K562 (cell line): Measurements from ENCODE around the gene BCL11A. TPM values are rescaled to one million over a fixed set of nuclear protein-coding genes. Genes with fewer than 3 reads are reported as not detected.

Source experiments
- ASH1L ChIP-seq: fragments of 450-650 bp; IDR thresholded peaks from 2 replicates; pipeline ENCODE4 v1.6.1; 2018; ENCODE audit warnings: borderline replicate concordance, mild to moderate bottlenecking, low read depth; ENCODE audit not compliant: partially characterized antibody
- CAMTA2 ChIP-seq: fragments of 250-450 bp; sonication (Bioruptor Pico); conservative IDR thresholded peaks from 2 replicates; pipeline ENCODE4 v1.5.1; 2022
- CBX1 ChIP-seq: sonication (generic); IDR thresholded peaks from 2 replicates; pipeline ENCODE4 v1.6.1; 2016; ENCODE audit warnings: antibody characterized with exemption, low read depth, mild to moderate bottlenecking
- HINFP ChIP-seq: fragments of 450-650 bp; conservative IDR thresholded peaks from 2 replicates; pipeline ENCODE4 v1.6.1; 2016; ENCODE audit warnings: missing genetic modification characterization, low read depth, mild to moderate bottlenecking, control low read depth, missing compliant biosample characterization
- IFI16 ChIP-seq: fragments of 250-450 bp; sonication (Bioruptor Pico); IDR thresholded peaks from 2 replicates; pipeline ENCODE4 v2.1.2; 2022; ENCODE audit warnings: mild to moderate bottlenecking, inconsistent platforms
- PKNOX1 ChIP-seq: fragments of 450-650 bp; IDR thresholded peaks from 2 replicates; pipeline ENCODE4 v1.6.1; 2016
- SIX5 ChIP-seq, 2 experiments: IDR thresholded peaks; 2 replicates each; pipeline ENCODE4 v1.6.1; 2011; ENCODE audit warnings: low read length in 2 of 2, borderline replicate concordance in 1 of 2, low read depth in 1 of 2, mild to moderate bottlenecking in 1 of 2, moderate library complexity in 1 of 2; ENCODE audit not compliant: insufficient read depth in 1 of 2
- SNIP1 ChIP-seq: fragments of 450-650 bp; IDR thresholded peaks from 2 replicates; pipeline ENCODE4 v1.7.1; 2017; ENCODE audit warnings: low read depth, mild to moderate bottlenecking
- SREBF1 ChIP-seq: fragments of 150-350 bp; IDR thresholded peaks from 2 replicates; pipeline ENCODE4 v1.6.1; 2014; ENCODE audit warnings: antibody characterized with exemption, low read depth, low read length, borderline replicate concordance
- STAT5B ChIP-seq: fragments of 250-450 bp; sonication (Bioruptor Pico); IDR thresholded peaks from 2 replicates; pipeline ENCODE4 v1.8.0; 2021; ENCODE audit warnings: mild to moderate bottlenecking, inconsistent platforms
- TBL1XR1 ChIP-seq, 2 experiments: IDR thresholded peaks; 2 replicates each; pipeline ENCODE4 v1.6.1; 2012; ENCODE audit warnings: improper control_type of control experiment in 2 of 2, low read length in 2 of 2, mild to moderate bottlenecking in 1 of 2
- TRIM25 ChIP-seq: fragments of 450-650 bp; IDR thresholded peaks from 2 replicates; pipeline ENCODE4 v1.7.0; 2016; ENCODE audit warnings: borderline replicate concordance
- ZBTB1 ChIP-seq: sonication (generic); formaldehyde crosslinking; IDR thresholded peaks from 2 replicates; pipeline ENCODE4 v1.8.1; 2023; ENCODE audit warnings: missing genetic modification reagents, low read depth, mild to moderate bottlenecking, borderline replicate concordance
- ZBTB2 ChIP-seq: fragments of 450-650 bp; IDR thresholded peaks from 2 replicates; pipeline ENCODE4 v1.6.1; 2016; ENCODE audit warnings: antibody characterized with exemption
- ZNF76 ChIP-seq: fragments of 250-450 bp; sonication (Bioruptor Pico); IDR thresholded peaks from 2 replicates; pipeline ENCODE4 v1.4.0; 2020; ENCODE audit warnings: mild to moderate bottlenecking, moderate library complexity, borderline replicate concordance
- polyA plus RNA-seq, 8 experiments: library from polyadenylated mRNA; depleted of rRNA in 4 of 8; stranded (reverse) in 5 of 8; unstranded in 3 of 8; fragments of >200 nt; fragmentation: Nextera tagmentation in 2 of 8; fragmentation: Illumina TruSeq in 1 of 8; extraction: Ambion mirVana in 2 of 8; extraction: Trizol in 1 of 8; gene quantifications; 2 replicates each; pipeline versions ENCODE4 v1.2.1 to v1.2.3, GENCODE V29; 2011 to 2014; ENCODE audit warnings: inconsistent platforms in 1 of 8, missing spikeins in 1 of 8
- total RNA-seq, 7 experiments: library from RNA; depleted of rRNA in 6 of 7; stranded (reverse); fragments of >200 nt in 6 of 7; fragmentation: Illumina TruSeq in 2 of 7; extraction: Trizol in 2 of 7; gene quantifications; 2 replicates each; pipeline versions ENCODE4 v1.2.1 to v1.2.3, GENCODE V29; 2011 to 2021; ENCODE audit warnings: low replicate concordance in 1 of 7

The BCL11A gene
- total and polyA plus RNA-seq, 9 of the 15 experiments (the other 6 are each of a cell fraction or from before 2014, with no cell fraction given), result 0.13 TPM; not detected in 8

GRCh38 chr2:60581433-60582282, 28.2 kb upstream of the BCL11A start (continued):
- no peak for TF ChIP-seq TRIM25
- TF ChIP-seq SIX5 (IDR thresholded peaks at IDR 0.05; ENCODE audit: borderline replicate concordance in 1 of 2, insufficient read depth in 1 of 2, low read depth in 1 of 2, low read length in 2 of 2), result no peak
- TF ChIP-seq STAT5B (CRISPR knock-in tag), result no peak
- TF ChIP-seq HINFP, result no peak
- TF ChIP-seq SREBF1, result no peak
- TF ChIP-seq CBX1, result no peak
- no peak for TF ChIP-seq SNIP1
- TF ChIP-seq CAMTA2, result no peak
- TF ChIP-seq IFI16, result no peak
- TF ChIP-seq TBL1XR1 (IDR thresholded peaks at IDR 0.05; ENCODE audit: low read length in 2 of 2), result no peak
- no peak for TF ChIP-seq ZNF76 (CRISPR knock-in tag)
- no peak for TF ChIP-seq ZBTB1
- no peak for TF ChIP-seq ZBTB2
- no peak for TF ChIP-seq ASH1L
- no peak for TF ChIP-seq PKNOX1
